SHP77 (cell line): Measurements from ENCODE around the gene KDM2A.

Experiments
- DNase-seq, 2 experiments: peaks; one replicate each; lab custom pipeline; 2025; lab: John Stamatoyannopoulos, UW

The KDM2A gene

GRCh38 chr11:67301951-67302516 lies 183.0 kb downstream of the KDM2A start:
- DNase-seq = peak; percentile 66 to 84

- DNase-seq = peak; percentile 46 to 75
Observed at GRCh38 chr11:67302571-67303131, 183.6 kb downstream of the KDM2A start.

- DNase-seq = peak; percentile 57 to 90
Observed at GRCh38 chr11:67303132-67303834, 184.2 kb downstream of the KDM2A start, which contains the start of gene SSH3. TSS of gene SSH3 (plus strand) at chr11:67303530. CDS start at chr11:67303626, 96 bp downstream.

- peak in 1 of 2 experiments; percentile 37 for DNase-seq
Observed at GRCh38 chr11:67303835-67304411, 184.9 kb downstream of the KDM2A start.

GRCh38 chr11:67304511-67305113 lies 185.5 kb downstream of the KDM2A start:
- peak; percentile 27 to 61 for DNase-seq

GRCh38 chr11:67306769-67307544 lies 187.9 kb downstream of the KDM2A start:
- DNase-seq = no peak

- no peak for DNase-seq
Observed at GRCh38 chr11:67307545-67308001, 188.5 kb downstream of the KDM2A start.
